ENCODE data around the gene CIP2A.
"Not testable (repeated sequence)": the region's sequence is repeated elsewhere in the genome, so short reads cannot be mapped to it uniquely, and the experiment has no call there.

The CIP2A gene

GRCh38 chr3:108589081-108589997 is at the start of gene CIP2A, which contains the start of gene DZIP3:
Gene CIP2A, minus strand, starts transcription at chr3:108589438. Its CDS starts 63 bp downstream, at chr3:108589375.
Gene DZIP3, plus strand, starts transcription at chr3:108589722. Its CDS starts 15,685 bp downstream, at chr3:108605407.
- FAIRE-seq = peak; percentile 65

GRCh38 chr3:108629974-108630373 is 40.7 kb upstream of the CIP2A start:
- no peak for FAIRE-seq
- no peak for DNase-seq (ENCODE audit: low spot score)

More at GRCh38 chr3:108589081-108589997, at the start of gene CIP2A, which contains the start of gene DZIP3:
- peak; percentile 95 for DNase-seq (ENCODE audit: low spot score)

- DNase-seq (ENCODE audit: low spot score) = no peak
- FAIRE-seq = no peak
Observed at GRCh38 chr3:108623504-108623903, 34.3 kb upstream of the CIP2A start.

GRCh38 chr3:108620250-108620649 is 31.0 kb upstream of the CIP2A start:
- DNase-seq (ENCODE audit: low spot score) (no peak), FAIRE-seq (no peak)

GRCh38 chr3:108616090-108616489 is 26.9 kb upstream of the CIP2A start:
- FAIRE-seq; DNase-seq (ENCODE audit: low spot score): not testable (repeated sequence)

GRCh38 chr3:108610651-108611050 is 21.4 kb upstream of the CIP2A start:
- DNase-seq (ENCODE audit: low spot score) (no peak), FAIRE-seq (no peak)

- DNase-seq (ENCODE audit: low spot score) (no peak), FAIRE-seq (no peak)
Observed at GRCh38 chr3:108608750-108609149, 19.5 kb upstream of the CIP2A start.

GRCh38 chr3:108605491-108605890 is 16.3 kb upstream of the CIP2A start:
- DNase-seq (ENCODE audit: low spot score) = no peak
- no peak for FAIRE-seq

GRCh38 chr3:108605028-108605427 is 15.8 kb upstream of the CIP2A start:
- no peak for FAIRE-seq
- DNase-seq (ENCODE audit: low spot score) = no peak

GRCh38 chr3:108603691-108604090 is 14.5 kb upstream of the CIP2A start:
- FAIRE-seq (no peak), DNase-seq (ENCODE audit: low spot score) (no peak)

- DNase-seq (ENCODE audit: low spot score) = no peak
- FAIRE-seq = no peak
Observed at GRCh38 chr3:108602935-108603294, 13.7 kb upstream of the CIP2A start.

GRCh38 chr3:108602249-108602934 is 13.2 kb upstream of the CIP2A start:
- DNase-seq (ENCODE audit: low spot score) (no peak), FAIRE-seq (no peak)

- FAIRE-seq = no peak
Observed at GRCh38 chr3:108599677-108600409, 10.6 kb upstream of the CIP2A start.

GRCh38 chr3:108598375-108598774 is 9.1 kb upstream of the CIP2A start:
- no peak for DNase-seq (ENCODE audit: low spot score)
- FAIRE-seq = no peak

More at GRCh38 chr3:108599677-108600409, 10.6 kb upstream of the CIP2A start:
- no peak for DNase-seq (ENCODE audit: low spot score)

- DNase-seq (ENCODE audit: low spot score) = no peak
- no peak for FAIRE-seq
Observed at GRCh38 chr3:108595321-108595720, 6.1 kb upstream of the CIP2A start.

- FAIRE-seq (no peak), DNase-seq (ENCODE audit: low spot score) (peak; percentile 6)
Observed at GRCh38 chr3:108590460-108590859, 1.2 kb upstream of the CIP2A start.

GRCh38 chr3:108589998-108590323 is 723 bp upstream of the CIP2A start:
- no peak for FAIRE-seq
- no peak for DNase-seq (ENCODE audit: low spot score)

- FAIRE-seq (no peak), DNase-seq (ENCODE audit: low spot score) (no peak)
Observed at GRCh38 chr3:108588601-108589000, 637 bp downstream of the CIP2A start.

- FAIRE-seq = no peak
- no peak for DNase-seq (ENCODE audit: low spot score)
Observed at GRCh38 chr3:108578064-108578463, 11.2 kb downstream of the CIP2A start.

GRCh38 chr3:108569336-108569735 is 19.9 kb downstream of the CIP2A start:
- no peak for FAIRE-seq
- DNase-seq (ENCODE audit: low spot score) = no peak

- FAIRE-seq (no peak), DNase-seq (ENCODE audit: low spot score) (no peak)
Observed at GRCh38 chr3:108566599-108566998, 22.6 kb downstream of the CIP2A start.

GRCh38 chr3:108565506-108565905 is 23.7 kb downstream of the CIP2A start:
- DNase-seq (ENCODE audit: low spot score) (no peak), FAIRE-seq (no peak)

Data from urothelium cell line (cell line).